Measurements from ENCODE around the gene TNFRSF13B.
"Not testable (repeated sequence)": the region's sequence is repeated elsewhere in the genome, so short reads cannot be mapped to it uniquely, and the experiment has no call there.

The TNFRSF13B gene

DNA sequence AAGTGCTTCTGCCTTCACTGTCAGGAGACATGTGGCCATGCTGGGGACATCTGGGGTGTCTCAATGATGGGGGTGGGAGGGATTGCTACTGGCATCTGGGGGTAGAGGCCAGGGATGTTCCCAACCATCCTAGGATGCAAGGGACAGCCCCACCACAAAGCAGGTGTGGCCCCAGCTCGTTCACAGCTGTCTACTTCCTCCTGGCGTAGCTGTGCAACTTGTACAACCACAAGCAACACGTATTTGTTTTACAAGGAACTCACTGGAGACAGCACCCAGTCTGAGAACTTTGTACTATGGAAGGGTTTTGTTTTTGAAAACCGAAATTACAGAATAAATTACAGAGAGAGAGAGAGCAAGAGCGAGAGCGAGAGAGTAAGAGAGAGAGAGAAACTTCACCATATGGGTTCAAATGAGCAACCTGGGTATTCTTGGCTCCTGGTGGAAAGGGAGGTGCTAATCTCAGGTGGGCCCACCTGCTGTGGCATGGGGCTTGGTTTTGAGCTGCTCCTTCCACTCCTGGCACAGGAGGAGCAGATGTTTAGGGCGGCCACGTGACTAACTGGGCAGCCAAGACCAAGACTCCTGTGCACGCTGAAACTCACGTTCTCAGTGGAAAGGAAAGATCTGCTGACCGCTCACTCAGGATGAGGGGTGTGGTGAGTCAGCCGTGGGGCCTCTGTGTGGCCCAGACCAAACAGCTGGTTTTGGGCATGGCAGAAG is 17.5 kb upstream of the TNFRSF13B start:
- intact Hi-C loops (cut with DNase I): no loop called here
- peak in 2 of 42 donors; percentile 10 to 32 for DNase-seq

DNA sequence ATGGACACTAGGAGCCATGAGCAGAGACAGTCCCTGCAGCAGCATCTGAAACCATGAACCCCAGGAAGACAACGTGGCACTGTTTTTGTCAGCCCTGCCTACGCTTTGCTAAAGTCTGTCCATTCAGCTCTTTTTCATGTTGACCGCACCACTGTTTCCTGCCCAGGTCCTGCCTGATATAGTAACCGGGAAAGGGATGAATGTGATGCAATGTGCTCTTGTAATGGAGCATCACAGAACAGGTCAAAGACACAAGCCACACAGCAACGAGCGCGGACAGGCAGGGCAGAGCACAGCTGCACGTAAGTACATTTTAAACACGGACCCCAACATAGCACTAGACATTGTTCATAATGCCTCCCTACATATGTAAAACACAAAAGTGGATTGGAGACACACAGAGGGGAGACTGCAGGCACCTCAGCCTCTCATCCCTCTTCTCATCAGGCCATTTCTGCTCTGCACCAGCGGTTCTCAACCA is 16.9 kb upstream of the TNFRSF13B start:
- peak in 8 of 42 donors; percentile 12 to 52 (median 28) for DNase-seq
- intact Hi-C loops (cut with DNase I): no loop called here

- DNase-seq: peak; percentile 31 to 83 (median 67)
- intact Hi-C loops (cut with DNase I): no loop called here
Observed at GRCh38 chr17:16987830-16988601, 16.1 kb upstream of the TNFRSF13B start.

GRCh38 chr17:16987066-16987829 is 15.3 kb upstream of the TNFRSF13B start:
- intact Hi-C loops (cut with DNase I): no loop called here
- peak in 1 of 42 donors; percentile 32 for DNase-seq

- intact Hi-C loops (cut with DNase I): no loop called here
Observed at GRCh38 chr17:16986391-16986790, 14.5 kb upstream of the TNFRSF13B start.

GRCh38 chr17:16981928-16982327 is 10.0 kb upstream of the TNFRSF13B start:
- DNase-seq: peak in 4 of 42 donors; percentile 6 to 33 (median 12)
- intact Hi-C loops (cut with DNase I): no loop called here

More at GRCh38 chr17:16986391-16986790, 14.5 kb upstream of the TNFRSF13B start:
- DNase-seq: peak in 1 of 42 donors; percentile 16

GRCh38 chr17:16980813-16981731 is 9.2 kb upstream of the TNFRSF13B start:
- DNase-seq: peak in 4 of 42 donors; percentile 5 to 34 (median 16)
- intact Hi-C loops (cut with DNase I): no loop called here

DNA sequence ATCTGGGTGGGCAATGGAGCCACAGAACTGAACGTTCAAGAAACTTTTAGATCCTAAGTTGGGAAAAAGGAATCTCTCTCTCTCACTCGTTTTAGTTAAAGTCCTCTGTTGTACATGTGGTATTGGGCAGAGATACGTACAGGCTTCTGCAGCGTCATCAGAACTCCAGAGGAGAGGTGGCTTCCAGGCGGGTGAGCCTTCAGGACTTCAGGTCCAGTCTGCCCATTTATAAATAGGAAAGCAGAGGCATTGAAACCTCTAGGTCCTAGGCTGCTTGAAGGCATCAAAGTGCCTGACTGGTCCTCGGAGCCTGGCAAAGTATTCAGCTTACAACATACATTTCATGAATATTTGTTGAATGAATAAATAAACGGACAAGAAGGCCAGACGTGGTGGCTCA is 8.1 kb upstream of the TNFRSF13B start:
- intact Hi-C loops (cut with DNase I): no loop called here
- DNase-seq: peak in 3 of 42 donors; percentile 1 to 25 (median 21)

- intact Hi-C loops (cut with DNase I): not testable (repeated sequence)
- peak in 1 of 42 donors; percentile 16 for DNase-seq
Observed at GRCh38 chr17:16979237-16979823, 7.4 kb upstream of the TNFRSF13B start.

GRCh38 chr17:16977932-16978331 is 6.0 kb upstream of the TNFRSF13B start:
- intact Hi-C loops (cut with DNase I): no loop called here
- DNase-seq: peak in 1 of 42 donors; percentile 5

DNA sequence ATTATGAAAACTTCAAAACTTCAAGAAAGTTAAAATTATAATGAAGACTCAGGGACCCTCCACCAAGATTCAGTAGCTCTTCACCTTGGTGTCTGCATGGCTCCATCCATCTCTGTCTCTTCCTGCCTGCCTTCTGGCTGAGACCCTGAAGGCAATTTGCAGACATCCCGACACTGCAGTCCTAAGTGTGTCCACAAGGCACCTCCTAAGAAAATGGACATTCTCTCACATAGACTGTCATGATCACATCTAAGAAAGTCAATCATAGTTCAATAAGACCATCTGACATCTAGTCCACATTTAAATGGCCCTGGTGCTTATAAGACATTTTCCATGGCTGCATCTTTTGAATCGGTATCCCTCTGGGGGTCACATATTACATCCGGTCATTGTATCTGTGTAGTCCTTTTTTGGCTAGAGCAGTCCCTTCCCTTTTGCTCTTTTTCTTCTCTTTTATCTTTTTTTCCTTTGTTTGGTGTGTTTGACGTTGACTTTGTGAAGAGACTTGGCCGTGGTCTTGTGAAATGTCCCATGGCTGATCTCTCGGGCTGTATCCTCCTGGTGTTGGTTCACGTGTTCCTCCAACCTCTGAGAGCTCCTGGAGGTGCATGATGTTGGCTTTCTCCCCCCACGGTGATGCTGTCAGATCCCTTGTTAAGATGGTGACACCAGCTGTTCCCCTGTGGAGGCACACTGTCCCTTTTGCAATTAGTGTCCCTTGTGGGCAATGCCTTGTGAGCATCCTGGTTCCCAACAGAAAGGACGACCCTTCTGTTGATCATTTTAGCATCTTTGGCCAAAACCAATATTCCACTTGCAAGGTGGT is 5.0 kb upstream of the TNFRSF13B start:
- intact Hi-C loops (cut with DNase I): no loop called here
- peak in 2 of 42 donors; percentile 16 to 21 for DNase-seq

- peak in 1 of 42 donors; percentile 28 for DNase-seq
- intact Hi-C loops (cut with DNase I): no loop called here
Observed at GRCh38 chr17:16975744-16976625, 4.1 kb upstream of the TNFRSF13B start.

- DNase-seq: peak in 2 of 42 donors; percentile 24 to 29
- intact Hi-C loops (cut with DNase I): no loop called here
Observed at GRCh38 chr17:16975277-16975651, 3.3 kb upstream of the TNFRSF13B start.

DNA sequence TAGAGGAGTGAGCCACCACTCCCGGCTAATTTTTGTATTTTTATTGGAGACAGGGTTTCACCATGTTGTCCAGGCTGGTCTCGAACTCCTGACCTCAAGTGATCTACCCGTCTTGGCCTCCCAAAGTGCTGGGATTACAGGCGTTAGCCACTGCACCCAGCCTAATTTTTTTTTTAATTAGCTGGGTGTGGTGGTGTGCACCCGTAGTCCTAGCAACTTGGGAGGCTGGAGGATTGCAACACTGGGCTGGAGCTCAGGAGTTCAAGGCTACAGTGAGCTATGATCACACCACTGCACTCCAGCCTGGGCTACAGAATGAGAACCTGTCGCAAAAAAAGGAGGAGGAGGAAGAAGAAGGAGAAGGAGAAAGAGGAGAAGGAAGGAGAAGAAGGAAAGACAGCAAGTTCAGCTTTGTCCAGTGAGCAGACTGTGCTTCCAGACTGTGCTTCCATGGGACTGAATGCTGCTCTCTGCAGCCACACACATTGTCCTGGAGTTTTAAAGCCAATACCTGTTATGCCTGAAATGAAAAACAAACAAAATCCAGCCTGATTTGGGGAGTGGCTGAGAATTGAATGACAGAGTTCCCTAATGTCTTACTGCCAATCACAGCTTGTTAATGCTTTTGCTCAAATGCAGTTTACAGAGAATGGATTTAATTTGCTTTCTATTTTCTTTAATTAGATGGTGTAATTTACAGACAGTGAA is 2.8 kb upstream of the TNFRSF13B start:
- intact Hi-C loops (cut with DNase I): no loop called here

DNA sequence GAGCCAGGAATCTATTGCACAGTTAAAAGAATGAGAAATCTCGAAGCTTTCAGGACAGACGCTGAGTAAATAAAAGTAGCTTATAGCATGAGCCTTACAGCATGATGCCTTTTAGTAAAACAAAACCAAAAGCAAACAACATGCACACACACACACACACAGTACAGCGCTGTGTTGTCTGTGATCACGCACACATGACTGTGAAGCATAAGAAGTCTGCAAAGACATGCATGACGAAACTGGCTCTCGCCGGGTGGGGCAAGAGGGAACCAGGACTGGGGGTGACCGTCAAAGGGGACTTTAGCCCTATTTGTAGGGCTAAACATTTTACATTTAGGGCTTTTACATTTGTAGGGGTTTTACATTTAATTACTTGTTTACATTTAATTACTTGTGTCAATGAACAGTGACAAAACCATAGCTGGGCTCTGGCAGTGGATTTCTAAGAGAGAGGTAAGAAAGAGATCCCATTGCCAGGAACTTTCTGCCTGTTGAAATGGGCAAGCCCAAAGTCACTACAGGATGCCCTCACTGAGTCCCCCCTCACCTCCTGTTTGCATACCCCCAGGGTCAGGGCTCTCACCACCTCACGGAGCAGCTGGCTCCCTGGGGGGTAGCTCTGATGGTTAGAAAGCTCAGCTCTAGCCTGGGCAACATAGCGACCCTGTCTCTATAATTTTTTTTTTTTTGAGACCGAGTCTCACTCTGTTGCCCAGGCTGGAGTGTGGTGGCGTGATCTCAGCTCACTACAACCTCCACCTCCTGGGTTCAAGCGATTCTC is 2.0 kb upstream of the TNFRSF13B start:
- peak in 2 of 42 donors; percentile 27 to 34 for DNase-seq
- intact Hi-C loops (cut with DNase I): no loop called here

More for the DNA sequence above, 2.8 kb upstream of the TNFRSF13B start:
- peak in 3 of 42 donors; percentile 3 to 18 (median 17) for DNase-seq

Data from head of caudate nucleus (tissue), 42 donors.